NCI-H2171 treated with DMSO at 0.1 percent for 48 hours (cell line): ENCODE data around the gene MTARC2.

ENCODE experiments used
- DNase-seq: peaks from one replicate; lab custom pipeline; 2025; lab: John Stamatoyannopoulos, UW

The MTARC2 gene

GRCh38 chr1:220769205-220769604, 21.1 kb downstream of the MTARC2 start:
- no peak for DNase-seq

- DNase-seq = no peak
Measured at GRCh38 chr1:220770245-220770913, 22.3 kb downstream of the MTARC2 start.

DNA sequence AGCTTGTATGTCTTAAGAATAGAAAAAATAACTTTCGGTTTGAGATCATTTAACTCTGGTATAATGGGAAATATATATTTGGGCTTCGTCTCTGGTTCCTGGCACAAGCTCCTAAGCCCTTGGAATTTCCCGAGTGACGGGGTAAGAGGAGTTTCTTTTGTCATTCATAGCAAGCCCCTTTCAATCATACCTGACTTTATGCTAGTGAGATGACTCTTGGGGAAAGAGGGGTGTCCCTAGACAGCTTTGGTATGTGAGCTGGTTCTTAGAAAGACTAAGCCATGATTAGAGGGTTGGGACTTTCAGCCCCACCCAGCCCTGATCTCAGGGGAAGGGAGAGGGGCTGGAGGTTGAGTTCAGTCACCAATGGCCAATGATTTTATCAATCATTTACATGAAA, 24.7 kb downstream of the MTARC2 start:
- no peak for DNase-seq

DNA sequence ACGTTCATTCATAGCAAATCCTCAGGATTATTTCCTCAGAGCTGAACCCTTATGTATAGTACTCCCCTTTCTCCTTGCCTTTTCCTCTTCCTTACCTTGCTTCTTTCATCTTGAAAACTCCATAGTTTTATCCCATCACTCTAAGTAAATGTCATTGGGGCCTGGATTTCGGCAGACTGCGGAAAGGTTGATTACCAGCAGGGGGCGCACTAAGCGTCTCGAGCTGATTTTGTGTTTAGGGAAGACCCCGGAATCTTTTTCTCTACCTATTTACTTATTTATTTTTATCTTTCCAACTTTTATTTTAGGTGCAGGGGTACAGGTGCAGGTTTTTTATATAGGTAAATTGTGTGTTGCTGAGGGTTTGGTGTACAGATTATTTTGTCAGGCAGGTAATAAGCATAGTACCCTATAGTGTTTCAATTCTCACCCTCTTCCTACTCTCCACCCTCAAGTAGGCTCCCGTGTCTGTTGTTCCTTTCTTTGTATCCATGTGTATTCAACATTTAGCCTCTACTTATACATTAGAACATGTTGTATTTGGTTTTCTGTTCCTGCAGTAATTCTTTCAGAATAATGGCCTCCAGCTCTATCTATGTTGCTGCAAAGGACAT, 27.2 kb downstream of the MTARC2 start:
- DNase-seq = no peak

GRCh38 chr1:220776254-220776653, 28.1 kb downstream of the MTARC2 start:
- no peak for DNase-seq

DNA sequence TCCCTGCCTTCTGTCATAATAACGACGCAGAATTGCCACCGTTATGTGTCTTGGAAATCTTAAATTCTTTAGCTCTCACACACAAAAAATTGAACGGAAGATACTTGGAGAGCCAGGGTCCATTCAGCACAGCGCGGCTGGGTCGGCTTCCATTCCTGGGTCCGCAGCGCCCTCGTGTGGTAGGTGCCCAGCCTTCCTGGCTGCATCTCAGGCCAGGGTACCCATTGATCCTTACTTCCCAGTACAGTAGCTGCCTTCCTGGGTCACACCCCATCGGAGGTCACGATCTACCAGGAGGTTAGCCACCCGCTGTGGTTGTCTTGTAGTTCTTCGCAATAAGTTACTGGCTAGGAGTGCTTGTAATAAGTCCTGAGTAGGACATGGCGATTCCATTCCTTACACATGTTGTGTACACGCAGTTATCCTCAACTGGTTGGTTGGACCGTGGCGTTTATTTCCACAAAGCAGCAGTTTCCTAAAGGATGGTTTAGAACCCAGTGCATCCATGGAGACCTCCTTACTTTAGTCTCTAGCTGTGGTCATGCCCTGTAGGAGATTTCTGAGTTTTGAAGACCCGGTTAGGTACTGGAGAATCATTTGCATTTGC, 28.7 kb downstream of the MTARC2 start:
- DNase-seq = peak; percentile 67

GRCh38 chr1:220783453-220783852, 35.3 kb downstream of the MTARC2 start:
- DNase-seq = no peak

- no peak for DNase-seq
Measured at GRCh38 chr1:220784751-220785150, 36.6 kb downstream of the MTARC2 start.

- DNase-seq = no peak
Measured at GRCh38 chr1:220785166-220786056, 37.3 kb downstream of the MTARC2 start.

- peak; percentile 62 for DNase-seq
Measured at GRCh38 chr1:220786057-220786336, 37.9 kb downstream of the MTARC2 start.

DNA sequence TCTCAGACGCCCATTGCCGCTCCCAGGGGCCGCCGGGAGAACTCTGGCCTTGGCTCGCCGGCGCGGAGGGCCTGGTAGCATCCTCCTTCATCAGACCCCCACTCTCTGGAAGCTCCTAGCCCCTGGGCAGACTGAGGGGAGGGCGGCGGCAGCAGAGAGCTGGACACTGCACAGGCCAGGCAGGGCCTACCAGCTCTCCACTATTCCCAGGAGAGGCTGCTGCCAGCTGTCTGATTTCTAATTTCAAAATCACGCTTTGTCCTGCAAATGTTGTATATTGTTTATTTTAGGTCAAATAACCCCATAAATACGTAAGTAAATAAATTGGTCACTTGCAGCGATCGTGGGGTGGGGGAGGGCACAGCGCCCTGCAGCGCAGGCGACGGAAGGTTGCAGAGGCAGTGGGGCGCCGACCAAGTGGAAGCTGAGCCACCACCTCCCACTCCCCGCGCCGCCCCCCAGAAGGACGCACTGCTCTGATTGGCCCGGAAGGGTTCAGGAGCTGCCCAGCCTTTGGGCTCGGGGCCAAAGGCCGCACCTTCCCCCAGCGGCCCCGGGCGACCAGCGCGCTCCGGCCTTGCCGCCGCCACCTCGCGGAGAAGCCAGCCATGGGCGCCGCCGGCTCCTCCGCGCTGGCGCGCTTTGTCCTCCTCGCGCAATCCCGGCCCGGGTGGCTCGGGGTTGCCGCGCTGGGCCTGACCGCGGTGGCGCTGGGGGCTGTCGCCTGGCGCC, 38.4 kb downstream of the MTARC2 start, which contains the start of gene MTARC1:
TSS of gene MTARC1 (plus strand) at position 577 of the 732 bp plus-strand sequence. CDS start at position 609, 32 bp downstream.
- DNase-seq = peak; percentile 75

- DNase-seq = peak; percentile 74
Measured at GRCh38 chr1:220787069-220787619, 39.0 kb downstream of the MTARC2 start.

DNA sequence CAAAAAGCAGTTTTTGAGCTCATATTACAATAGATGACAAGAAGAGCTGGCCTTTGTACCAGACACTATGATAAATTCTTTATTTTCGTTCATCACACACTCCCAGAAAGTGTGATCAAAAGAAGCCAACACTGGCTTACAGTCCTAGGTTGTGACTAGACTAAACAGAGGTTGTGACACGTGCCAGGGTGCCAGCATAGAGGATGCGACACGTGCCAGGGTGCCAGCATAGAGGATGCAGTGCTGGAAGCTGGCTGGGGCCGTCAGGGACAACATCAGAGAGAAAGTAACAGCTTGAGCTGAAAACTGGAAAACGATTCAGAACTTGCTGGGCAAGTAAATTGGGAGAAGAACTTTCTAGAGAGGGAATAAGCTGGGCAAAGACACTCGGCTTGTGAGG, 40.8 kb downstream of the MTARC2 start:
- no peak for DNase-seq

GRCh38 chr1:220789532-220790147, 41.5 kb downstream of the MTARC2 start:
- DNase-seq = no peak

DNA sequence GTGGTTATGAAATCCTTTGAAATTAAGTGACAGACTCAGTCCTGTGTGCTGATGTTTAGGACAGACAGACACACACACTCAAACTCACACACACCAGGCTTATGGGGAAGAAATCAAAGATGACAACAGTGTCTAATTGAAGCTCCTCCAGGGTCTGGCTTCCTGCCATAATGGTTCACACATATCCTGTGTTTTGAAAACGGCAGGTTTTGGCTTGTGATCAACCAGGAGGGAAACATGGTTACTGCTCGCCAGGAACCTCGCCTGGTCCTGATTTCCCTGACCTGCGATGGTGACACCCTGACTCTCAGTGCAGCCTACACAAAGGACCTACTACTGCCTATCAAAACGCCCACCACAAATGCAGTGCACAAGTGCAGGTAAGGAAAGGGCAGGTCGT, 43.2 kb downstream of the MTARC2 start:
- DNase-seq = peak; percentile 56

DNA sequence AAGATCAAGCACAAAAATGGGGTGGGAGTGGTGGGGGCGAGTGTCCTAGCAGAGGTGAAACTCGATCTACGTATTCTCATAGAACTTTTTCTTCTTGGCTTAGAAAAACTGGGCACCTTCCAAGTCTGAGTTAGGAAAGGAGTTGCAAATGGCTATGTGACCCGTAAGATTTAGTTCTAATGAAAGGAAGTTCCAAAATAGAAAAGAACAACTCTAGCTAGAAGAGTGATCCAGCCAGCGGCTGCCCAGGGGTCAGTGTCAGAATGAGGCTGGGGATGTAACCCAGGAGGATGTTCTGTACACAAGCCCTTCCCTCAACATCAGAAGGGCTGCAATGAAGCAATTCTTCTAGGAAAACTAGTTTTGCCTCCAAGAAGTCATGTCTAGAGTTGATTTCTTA, 43.8 kb downstream of the MTARC2 start:
- no peak for DNase-seq

DNA sequence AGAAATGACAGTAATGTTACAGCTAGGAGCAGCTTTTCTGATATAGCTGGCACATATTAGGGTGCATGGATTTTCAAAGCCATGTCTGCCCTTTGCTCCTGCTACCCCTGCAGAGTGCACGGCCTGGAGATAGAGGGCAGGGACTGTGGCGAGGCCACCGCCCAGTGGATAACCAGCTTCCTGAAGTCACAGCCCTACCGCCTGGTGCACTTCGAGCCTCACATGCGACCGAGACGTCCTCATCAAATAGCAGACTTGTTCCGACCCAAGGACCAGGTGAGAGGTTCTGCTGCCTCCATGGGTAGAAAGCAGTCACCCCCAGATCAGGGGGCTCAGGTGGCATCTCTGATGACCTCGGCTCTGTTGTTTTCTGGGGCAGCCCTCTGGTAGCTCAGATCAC, 48.4 kb downstream of the MTARC2 start:
- DNase-seq = no peak

- DNase-seq = no peak
Measured at GRCh38 chr1:220797044-220797443, 48.9 kb downstream of the MTARC2 start.

DNA sequence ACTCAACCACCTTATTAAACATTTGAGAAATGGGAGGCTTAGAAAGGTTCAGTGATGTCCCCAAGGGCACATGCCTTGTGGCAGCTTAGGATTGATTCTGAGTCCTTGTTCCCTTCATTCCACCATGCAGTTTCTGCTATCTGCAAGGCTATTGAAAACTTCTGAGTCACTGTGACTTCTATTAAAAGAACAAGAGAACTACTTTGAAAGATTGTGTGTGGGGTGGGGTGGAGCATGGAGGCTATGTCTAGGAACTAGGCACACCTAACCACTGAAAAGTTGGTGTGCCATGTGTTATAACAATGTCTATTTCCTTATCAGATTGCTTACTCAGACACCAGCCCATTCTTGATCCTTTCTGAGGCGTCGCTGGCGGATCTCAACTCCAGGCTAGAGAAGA, 49.4 kb downstream of the MTARC2 start:
- no peak for DNase-seq

GRCh38 chr1:220798338-220798737, 50.2 kb downstream of the MTARC2 start:
- no peak for DNase-seq

DNA sequence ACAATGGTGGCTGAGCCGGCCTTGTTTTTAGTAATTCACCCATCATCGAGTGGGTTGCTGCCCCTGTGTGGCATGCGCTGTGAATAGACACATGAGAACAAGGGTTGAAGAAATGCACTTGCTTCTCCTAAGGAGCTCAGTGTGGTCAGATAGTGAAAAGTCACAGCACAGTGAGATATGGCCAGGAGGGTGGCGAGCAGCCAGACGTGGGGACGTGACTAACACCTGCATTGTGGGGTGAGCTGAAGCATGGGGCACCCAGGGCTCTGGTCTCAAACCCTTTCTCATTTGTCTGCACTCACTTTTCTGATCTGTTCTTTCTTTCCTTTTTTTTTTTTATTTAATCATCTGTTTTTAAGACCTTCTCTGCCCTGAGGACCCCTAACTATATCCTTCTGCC, 52.1 kb downstream of the MTARC2 start:
- no peak for DNase-seq
